Left lung (tissue), 10 donors: Measurements from ENCODE around the gene STUB1. TPM values are rescaled to one million over a fixed set of nuclear protein-coding genes. Genes with fewer than 3 reads are reported as not detected.

Source experiments
- ATAC-seq: fragments of 200-7000 bp; cut with Tn5 transposase; one replicate; pipeline ENCODE4 v1.9.1; 2020; ENCODE audit warnings: moderate library complexity
- DNase-seq, 4 donors: peaks; one replicate each; pipeline ENCODE4 v3.0.0-alpha.2; 2013 to 2020
- H3K27ac ChIP-seq, 2 donors: fragments of 200-600 bp; sonication (generic) in 1 of 2; one replicate each; pipeline versions ENCODE4 v1.5.0 to v1.8.0; 2020 to 2021
- H3K27me3 ChIP-seq, 2 donors: fragments of 200-600 bp; sonication (generic) in 1 of 2; one replicate each; pipeline versions ENCODE4 v1.5.0 to v1.8.0; 2020 to 2021
- H3K36me3 ChIP-seq, 2 donors: fragments of 200-600 bp; sonication (generic) in 1 of 2; one replicate each; pipeline versions ENCODE4 v1.5.0 to v1.8.0; 2020 to 2021
- H3K4me1 ChIP-seq, 2 donors: fragments of 200-600 bp; one replicate each; pipeline ENCODE4 v1.8.0; 2021
- H3K4me3 ChIP-seq, 2 donors: fragments of 200-600 bp; sonication (generic) in 1 of 2; one replicate each; pipeline versions ENCODE4 v1.5.0 to v1.8.0; 2020 to 2021; ENCODE audit warnings: mild to moderate bottlenecking in 1 of 2
- H3K9me3 ChIP-seq, 2 donors: fragments of 200-600 bp; sonication (generic) in 1 of 2; one replicate each; pipeline versions ENCODE4 v1.5.0 to v1.8.0; 2020 to 2021
- intact Hi-C, 2 donors: fragments of 100-400 bp; cut with DNase I; formaldehyde crosslinking; loops; one replicate each; pipeline versions ENCODE4 v1.11.2 to v1.14.2; 2022
- polyA plus RNA-seq, 6 donors: library from polyadenylated mRNA; unstranded; fragments of 120-200 nt; gene quantifications; one replicate each; pipeline ENCODE4 v1.2.1, GENCODE V29; 2013; ENCODE audit not compliant: insufficient read length in 6 of 6
- total RNA-seq, 2 donors: library from RNA; stranded (reverse); fragmentation: NEBNext Ultra II Directional; extraction: Animal tissue kit (Norgen Biotek cat#: 25700); gene quantifications; one replicate each; pipeline ENCODE4 v1.2.1, GENCODE V29; 2021
- TF ChIP-seq, protein P1 (sequence below), 2 donors: fragments of 200-600 bp; sonication (generic) in 1 of 2; IDR thresholded peaks; one replicate each; pipeline versions ENCODE4 v1.5.0 to v1.8.0; 2021; ENCODE audit warnings: antibody characterized with exemption in 2 of 2
- donor health status: DM: no; HTN: yes; CAD: no.
- donor health status: DM: no; HTN: no; CAD: no.

Gene STUB1
- total and polyA plus RNA-seq, 8 donors, result 92.9 to 143 (median 108) TPM

DNA sequence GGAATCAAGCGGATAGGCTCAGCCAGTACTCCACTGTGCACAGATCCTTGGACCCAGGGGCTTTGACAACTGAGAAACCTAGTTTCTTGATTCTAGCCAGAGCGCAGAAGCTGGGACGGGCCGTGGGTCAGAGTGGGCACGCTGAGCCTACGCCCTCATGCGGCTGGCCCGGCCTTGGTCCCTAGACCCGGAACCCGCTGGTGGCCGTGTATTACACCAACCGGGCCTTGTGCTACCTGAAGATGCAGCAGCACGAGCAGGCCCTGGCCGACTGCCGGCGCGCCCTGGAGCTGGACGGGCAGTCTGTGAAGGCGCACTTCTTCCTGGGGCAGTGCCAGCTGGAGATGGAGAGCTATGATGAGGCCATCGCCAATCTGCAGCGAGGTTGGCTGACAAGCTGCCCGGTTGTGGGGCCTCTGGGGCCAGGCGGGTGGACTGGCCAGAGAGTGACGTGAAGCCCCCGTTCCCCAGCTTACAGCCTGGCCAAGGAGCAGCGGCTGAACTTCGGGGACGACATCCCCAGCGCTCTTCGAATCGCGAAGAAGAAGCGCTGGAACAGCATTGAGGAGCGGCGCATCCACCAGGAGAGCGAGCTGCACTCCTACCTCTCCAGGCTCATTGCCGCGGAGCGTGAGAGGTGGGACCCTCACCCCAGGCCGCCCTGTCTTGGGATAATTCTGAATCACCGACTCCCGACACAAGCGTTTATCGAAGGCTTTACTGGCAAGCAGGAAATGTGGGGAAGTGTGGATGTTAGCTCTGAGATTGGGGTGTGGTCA is 946 bp downstream of the STUB1 start:
- peaks cover 0 to 15% of the 10 kb centered on the region in 2 donors for H3K27me3 ChIP-seq
- H3K4me3 ChIP-seq, result peak overlapping the region; percentile 62 to 70
- no peaks in the 10 kb centered on the region for H3K9me3 ChIP-seq
- peak overlapping the region; percentile 80 to 91 for H3K27ac ChIP-seq
- TF ChIP-seq, protein P1, sequence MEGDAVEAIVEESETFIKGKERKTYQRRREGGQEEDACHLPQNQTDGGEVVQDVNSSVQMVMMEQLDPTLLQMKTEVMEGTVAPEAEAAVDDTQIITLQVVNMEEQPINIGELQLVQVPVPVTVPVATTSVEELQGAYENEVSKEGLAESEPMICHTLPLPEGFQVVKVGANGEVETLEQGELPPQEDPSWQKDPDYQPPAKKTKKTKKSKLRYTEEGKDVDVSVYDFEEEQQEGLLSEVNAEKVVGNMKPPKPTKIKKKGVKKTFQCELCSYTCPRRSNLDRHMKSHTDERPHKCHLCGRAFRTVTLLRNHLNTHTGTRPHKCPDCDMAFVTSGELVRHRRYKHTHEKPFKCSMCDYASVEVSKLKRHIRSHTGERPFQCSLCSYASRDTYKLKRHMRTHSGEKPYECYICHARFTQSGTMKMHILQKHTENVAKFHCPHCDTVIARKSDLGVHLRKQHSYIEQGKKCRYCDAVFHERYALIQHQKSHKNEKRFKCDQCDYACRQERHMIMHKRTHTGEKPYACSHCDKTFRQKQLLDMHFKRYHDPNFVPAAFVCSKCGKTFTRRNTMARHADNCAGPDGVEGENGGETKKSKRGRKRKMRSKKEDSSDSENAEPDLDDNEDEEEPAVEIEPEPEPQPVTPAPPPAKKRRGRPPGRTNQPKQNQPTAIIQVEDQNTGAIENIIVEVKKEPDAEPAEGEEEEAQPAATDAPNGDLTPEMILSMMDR (IDR thresholded peaks at IDR 0.05), result no peak
- DNase-seq (peak in 1 of 4 donors; percentile 56), ATAC-seq (no peak)
- intact Hi-C loops, result no loop called here
- peaks cover 0 to 35% of the 10 kb centered on the region in 2 donors for H3K36me3 ChIP-seq
- H3K4me1 ChIP-seq, result peaks cover 30 to 68% of the 10 kb centered on the region in 2 donors

DNA sequence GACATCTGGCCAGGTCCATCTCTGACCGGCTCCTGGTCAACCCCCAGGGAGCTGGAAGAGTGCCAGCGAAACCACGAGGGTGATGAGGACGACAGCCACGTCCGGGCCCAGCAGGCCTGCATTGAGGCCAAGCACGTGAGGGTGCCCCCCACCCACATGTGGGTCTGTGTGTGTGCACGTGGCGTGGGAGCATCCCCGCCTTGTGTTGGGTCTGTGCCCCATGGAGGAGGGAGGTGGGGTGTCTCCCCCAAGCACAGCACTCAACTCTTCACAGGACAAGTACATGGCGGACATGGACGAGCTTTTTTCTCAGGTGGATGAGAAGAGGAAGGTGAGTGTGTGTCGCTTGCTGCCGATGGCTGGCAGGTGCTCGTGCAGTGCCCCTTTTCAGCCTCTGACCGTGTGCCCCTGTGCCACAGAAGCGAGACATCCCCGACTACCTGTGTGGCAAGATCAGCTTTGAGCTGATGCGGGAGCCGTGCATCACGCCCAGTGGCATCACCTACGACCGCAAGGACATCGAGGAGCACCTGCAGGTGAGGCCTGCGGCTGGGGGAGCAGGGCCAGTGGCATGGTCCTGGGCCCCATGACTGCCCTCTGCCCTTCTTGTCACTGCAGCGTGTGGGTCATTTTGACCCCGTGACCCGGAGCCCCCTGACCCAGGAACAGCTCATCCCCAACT is 1.7 kb downstream of the STUB1 start:
- peaks cover 30 to 67% of the 10 kb centered on the region in 2 donors for H3K4me1 ChIP-seq
- H3K4me3 ChIP-seq, result peak overlapping the region in 1 of 2 donors; percentile 70
- H3K36me3 ChIP-seq, result peaks cover 0 to 42% of the 10 kb centered on the region in 2 donors
- H3K9me3 ChIP-seq, result no peaks in the 10 kb centered on the region
- no peak overlapping the region for H3K27ac ChIP-seq
- DNase-seq (no peak), ATAC-seq (no peak)
- TF ChIP-seq, protein P1 (IDR thresholded peaks at IDR 0.05), result no peak
- intact Hi-C loops, result no loop called here
- peaks cover 0 to 8% of the 10 kb centered on the region in 2 donors for H3K27me3 ChIP-seq

DNA sequence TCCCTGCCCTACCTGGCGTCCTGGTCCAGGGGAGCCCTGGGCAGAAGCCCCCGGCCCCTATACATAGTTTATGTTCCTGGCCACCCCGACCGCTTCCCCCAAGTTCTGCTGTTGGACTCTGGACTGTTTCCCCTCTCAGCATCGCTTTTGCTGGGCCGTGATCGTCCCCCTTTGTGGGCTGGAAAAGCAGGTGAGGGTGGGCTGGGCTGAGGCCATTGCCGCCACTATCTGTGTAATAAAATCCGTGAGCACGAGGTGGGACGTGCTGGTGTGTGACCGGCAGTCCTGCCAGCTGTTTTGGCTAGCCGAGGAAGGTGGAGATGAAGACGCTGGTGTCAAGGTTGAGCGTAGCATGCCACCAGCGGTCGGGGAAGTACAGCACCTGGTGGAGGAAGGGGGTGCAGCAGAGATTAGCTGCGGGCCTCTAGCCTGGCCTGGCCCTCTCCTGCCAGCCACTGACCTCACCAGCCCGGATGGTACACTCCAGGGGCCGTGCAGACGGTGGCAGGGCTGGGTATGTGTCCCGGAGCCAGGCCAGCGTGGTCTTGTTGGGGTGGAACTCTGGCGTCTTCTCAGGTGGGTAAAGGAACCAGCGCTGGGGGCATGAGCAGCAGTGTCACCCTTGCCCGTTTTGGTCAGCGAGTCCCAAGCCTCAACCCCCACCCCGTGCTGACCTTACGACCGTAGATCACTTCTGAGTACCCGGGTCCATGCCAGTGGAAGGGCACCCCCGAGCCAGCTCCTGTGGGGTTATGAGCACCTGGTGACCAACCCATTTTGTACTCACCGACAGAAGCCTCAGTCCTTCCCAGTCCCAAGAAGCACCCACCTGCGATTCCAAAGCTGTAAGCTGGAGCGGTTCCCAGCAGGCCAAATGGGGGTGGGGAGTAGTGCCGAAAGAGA is 2.5 kb downstream of the STUB1 start:
- no peaks in the 10 kb centered on the region for H3K9me3 ChIP-seq
- no peak for DNase-seq
- H3K36me3 ChIP-seq, result peaks cover 0 to 50% of the 10 kb centered on the region in 2 donors
- peak overlapping the region in 1 of 2 donors; percentile 79 for H3K4me3 ChIP-seq
- no peak for ATAC-seq
- peaks cover 30 to 58% of the 10 kb centered on the region in 2 donors for H3K4me1 ChIP-seq
- no peak overlapping the region for H3K27ac ChIP-seq
- TF ChIP-seq, protein P1 (IDR thresholded peaks at IDR 0.05), result no peak
- no peaks in the 10 kb centered on the region for H3K27me3 ChIP-seq
- intact Hi-C loops, result no loop called here

DNA sequence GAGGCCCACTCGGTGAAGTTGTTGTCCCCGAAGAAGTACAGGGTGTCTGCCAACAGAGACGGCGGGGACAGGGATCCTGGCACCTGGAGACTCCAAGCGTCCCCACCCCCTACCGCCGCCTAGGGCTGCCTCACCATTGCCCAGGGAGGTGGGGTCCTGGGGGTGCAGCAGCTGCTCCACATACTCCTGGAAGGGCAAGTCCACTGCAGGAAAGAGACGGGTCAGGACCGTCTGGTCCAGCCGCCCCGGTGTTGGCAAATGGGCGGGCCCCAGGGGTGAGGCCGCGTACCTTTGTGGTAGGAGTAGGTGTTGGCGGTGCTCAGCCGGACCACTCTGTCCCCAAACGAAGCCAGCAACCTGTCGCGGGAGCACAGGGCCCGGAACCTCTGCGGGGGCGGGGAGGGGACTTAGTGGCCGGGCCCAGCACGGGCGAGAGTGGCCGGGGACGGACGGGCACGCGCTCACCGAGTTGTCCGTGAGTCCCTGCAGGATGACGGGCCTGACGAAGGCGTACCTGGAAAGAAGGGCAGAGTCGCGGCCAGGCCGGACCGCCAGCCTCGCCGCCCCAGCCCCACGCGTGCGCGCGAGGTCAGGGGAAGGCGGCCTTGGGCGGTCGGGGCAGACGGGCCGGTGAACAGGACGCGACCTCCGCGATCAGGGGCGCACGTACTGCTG is 3.3 kb downstream of the STUB1 start:
- Histone ChIP-seq H3K27ac (peak overlapping the region in 1 of 2 donors; percentile 89), H3K4me1 (peaks cover 30 to 62% of the 10 kb centered on the region in 2 donors), H3K4me3 (peak overlapping the region; percentile 68 to 79), H3K36me3 (peaks cover 0 to 53% of the 10 kb centered on the region in 2 donors), H3K9me3 (no peaks in the 10 kb centered on the region), H3K27me3 (no peaks in the 10 kb centered on the region)
- TF ChIP-seq, protein P1 (IDR thresholded peaks at IDR 0.05), result no peak
- ATAC-seq (no peak), DNase-seq (peak in 1 of 4 donors; percentile 39)
- intact Hi-C loops, result no loop called here
